ES-I3 (cell line): ENCODE measurements around the gene TBCB.

Experiments used
- H3K36me3 ChIP-seq: 2 replicates; pipeline ENCODE4 v1.6.1; 2013; ENCODE audit warnings: mild to moderate bottlenecking, low read length, control low read depth, moderate library complexity; ENCODE audit not compliant: insufficient read depth
- H3K4me1 ChIP-seq: 2 replicates; pipeline ENCODE4 v1.6.1; 2013; ENCODE audit warnings: mild to moderate bottlenecking, control low read depth, low read length; ENCODE audit not compliant: insufficient read depth
- H3K9ac ChIP-seq: 2 replicates; pipeline ENCODE4 v1.6.1; 2013; ENCODE audit warnings: low read depth, mild to moderate bottlenecking, low read length, moderate library complexity
- H3K9me3 ChIP-seq: 2 replicates; pipeline ENCODE4 v1.6.1; 2013; ENCODE audit warnings: mild to moderate bottlenecking, low read length, moderate library complexity; ENCODE audit not compliant: control insufficient read depth, insufficient read depth

Gene TBCB

GRCh38 chr19:36139120-36139472 lies 23.8 kb downstream of the TBCB start:
- Histone ChIP-seq H3K9ac (peak overlapping the region; percentile 86), H3K4me1 (no peaks in the 10 kb centered on the region; the same call in 1 of the 2 replicates)

GRCh38 chr19:36139473-36140303 lies 24.4 kb downstream of the TBCB start, which contains the start of gene CAPNS1:
Gene CAPNS1, plus strand, starts transcription at chr19:36140066. Its CDS starts 946 bp downstream, at chr19:36141012.
- Histone ChIP-seq H3K9me3 (no peaks in the 10 kb centered on the region), H3K4me1 (no peaks in the 10 kb centered on the region; the same call in 1 of the 2 replicates), H3K36me3 (peaks cover 12% of the 10 kb centered on the region), H3K9ac (peak within 1 kb of the TSS; percentile 86)

More at GRCh38 chr19:36139120-36139472, 23.8 kb downstream of the TBCB start:
- Histone ChIP-seq H3K36me3 (peaks cover 9% of the 10 kb centered on the region; the same call in 1 of the 2 replicates), H3K9me3 (no peaks in the 10 kb centered on the region)

- peak overlapping the region; percentile 86 for H3K9ac ChIP-seq
- H3K9me3 ChIP-seq, result no peaks in the 10 kb centered on the region
- H3K36me3 ChIP-seq, result peaks cover 14% of the 10 kb centered on the region
- H3K4me1 ChIP-seq, result no peaks in the 10 kb centered on the region; the same call in 1 of the 2 replicates
Measured at GRCh38 chr19:36140304-36141038, 25.2 kb downstream of the TBCB start.

- Histone ChIP-seq H3K9me3 (no peaks in the 10 kb centered on the region), H3K4me1 (no peaks in the 10 kb centered on the region; the same call in 1 of the 2 replicates), H3K9ac (peak overlapping the region; percentile 86; the same call in 1 of the 2 replicates), H3K36me3 (peaks cover 21% of the 10 kb centered on the region)
Measured at GRCh38 chr19:36141039-36141927, 26.0 kb downstream of the TBCB start.

- H3K36me3 ChIP-seq, result peaks cover 24% of the 10 kb centered on the region
- H3K9me3 ChIP-seq, result no peaks in the 10 kb centered on the region
- H3K4me1 ChIP-seq, result no peaks in the 10 kb centered on the region
- no peak overlapping the region for H3K9ac ChIP-seq
Measured at GRCh38 chr19:36142046-36142445, 26.8 kb downstream of the TBCB start.

GRCh38 chr19:36142496-36142895 lies 27.2 kb downstream of the TBCB start:
- Histone ChIP-seq H3K9ac (no peak overlapping the region), H3K4me1 (no peaks in the 10 kb centered on the region), H3K36me3 (peaks cover 26% of the 10 kb centered on the region)

GRCh38 chr19:36144624-36145023 lies 29.4 kb downstream of the TBCB start:
- H3K36me3 ChIP-seq, result peaks cover 26% of the 10 kb centered on the region

More at GRCh38 chr19:36142496-36142895, 27.2 kb downstream of the TBCB start:
- no peaks in the 10 kb centered on the region for H3K9me3 ChIP-seq

GRCh38 chr19:36149673-36150406 lies 34.6 kb downstream of the TBCB start:
- Histone ChIP-seq H3K4me1 (no peaks in the 10 kb centered on the region), H3K9ac (no peak overlapping the region), H3K36me3 (peaks cover 17% of the 10 kb centered on the region), H3K9me3 (no peaks in the 10 kb centered on the region)

More at GRCh38 chr19:36144624-36145023, 29.4 kb downstream of the TBCB start:
- Histone ChIP-seq H3K4me1 (no peaks in the 10 kb centered on the region), H3K9ac (no peak overlapping the region), H3K9me3 (no peaks in the 10 kb centered on the region)

GRCh38 chr19:36150586-36150985 lies 35.3 kb downstream of the TBCB start:
- Histone ChIP-seq H3K9me3 (no peaks in the 10 kb centered on the region), H3K4me1 (peaks cover 3% of the 10 kb centered on the region; the same call in 1 of the 2 replicates), H3K36me3 (peaks cover 16% of the 10 kb centered on the region), H3K9ac (no peak overlapping the region)

- peaks cover 8% of the 10 kb centered on the region for H3K36me3 ChIP-seq
Measured at GRCh38 chr19:36151144-36152018, 36.1 kb downstream of the TBCB start.

GRCh38 chr19:36152019-36152351 lies 36.7 kb downstream of the TBCB start:
- Histone ChIP-seq H3K9ac (peak overlapping the region; percentile 54), H3K36me3 (peaks cover 6% of the 10 kb centered on the region; the same call in 1 of the 2 replicates)

More at GRCh38 chr19:36151144-36152018, 36.1 kb downstream of the TBCB start:
- H3K9ac ChIP-seq, result peak overlapping the region; percentile 54
- H3K4me1 ChIP-seq, result peaks cover 3% of the 10 kb centered on the region; the same call in 1 of the 2 replicates
- H3K9me3 ChIP-seq, result no peaks in the 10 kb centered on the region

GRCh38 chr19:36152352-36153091 lies 37.3 kb downstream of the TBCB start, which contains the start of gene COX7A1:
Gene COX7A1, minus strand, starts transcription at chr19:36152447. Its CDS starts 40 bp downstream, at chr19:36152407.
- Histone ChIP-seq H3K36me3 (peaks cover 4% of the 10 kb centered on the region; the same call in 1 of the 2 replicates), H3K4me1 (peaks cover 3% of the 10 kb centered on the region; the same call in 1 of the 2 replicates), H3K9me3 (no peaks in the 10 kb centered on the region), H3K9ac (peak within 1 kb of the TSS; percentile 54)

More at GRCh38 chr19:36152019-36152351, 36.7 kb downstream of the TBCB start:
- Histone ChIP-seq H3K4me1 (peaks cover 3% of the 10 kb centered on the region; the same call in 1 of the 2 replicates), H3K9me3 (no peaks in the 10 kb centered on the region)
